ENCODE results near the gene INTS1.
A peak's percentile ranks its signal among the peaks of the same experiment; 100 is the strongest.

INTS1 gene

DNA sequence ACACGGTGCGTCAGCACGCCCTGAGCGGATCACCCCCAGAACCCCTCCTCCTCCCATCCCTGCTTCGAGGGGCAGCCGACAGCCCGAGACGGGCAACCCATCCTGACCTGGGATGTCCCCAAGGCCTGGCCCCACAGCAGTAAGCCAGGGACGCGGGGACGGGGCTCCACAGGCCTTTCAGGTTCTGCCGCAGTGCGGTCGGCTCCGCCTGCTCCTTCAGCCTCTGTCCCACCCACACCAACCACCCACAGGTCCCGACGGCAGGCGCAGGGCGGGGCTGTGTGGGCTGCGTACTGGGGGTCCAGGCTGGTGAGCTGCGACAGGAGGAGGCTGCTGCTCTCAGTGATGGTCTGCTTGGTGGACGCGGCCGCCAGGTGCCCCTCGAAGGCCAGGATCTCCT is 16.7 kb downstream of the INTS1 start:
- H3K9ac ChIP-seq (ENCODE audit: low read length) = no peak overlapping the region
- no peak overlapping the region for H2BK120ac ChIP-seq (ENCODE audit: low read depth, low read length)
- H3K4ac ChIP-seq (ENCODE audit: low read depth in 1 of 2, low read length in 2 of 2) = no peak overlapping the region
- H4K91ac ChIP-seq (ENCODE audit: low read length) = no peak overlapping the region
- H4K8ac ChIP-seq (ENCODE audit: low read length) = no peak overlapping the region
- no peaks in the 10 kb centered on the region for H3K9me3 ChIP-seq (ENCODE audit: control insufficient read depth, low read length)
- no peak overlapping the region for H3K14ac ChIP-seq (ENCODE audit: low read length in 2 of 2)
- no peak for DNase-seq
- H3K27me3 ChIP-seq (ENCODE audit: control insufficient read depth in 1 of 2, insufficient read depth in 1 of 2, low read length in 2 of 2) = no peaks in the 10 kb centered on the region
- H2BK15ac ChIP-seq (ENCODE audit: low read depth, poor library complexity, severe bottlenecking) = no peak overlapping the region
- no peak overlapping the region for H3K23ac ChIP-seq (ENCODE audit: low read length in 2 of 2)
- no peak overlapping the region for H3K27ac ChIP-seq (ENCODE audit: low read length, poor library complexity, severe bottlenecking)
- H2AK5ac ChIP-seq (ENCODE audit: low read length, severe bottlenecking) = no peak overlapping the region
- no peak overlapping the region for H3K18ac ChIP-seq (ENCODE audit: low read depth in 1 of 2, low read length in 2 of 2)
- H3K36me3 ChIP-seq (ENCODE audit: control insufficient read depth in 1 of 2, insufficient read depth in 2 of 2, low read depth in 1 of 2, low read length in 2 of 2) = peaks cover 89 to 98% of the 10 kb centered on the region in 2 experiments
- 94% methylated on average over 25 of the region's 25 CpGs for WGBS
- no peak overlapping the region for H2BK12ac ChIP-seq (ENCODE audit: low read length in 2 of 2)
- no peaks in the 10 kb centered on the region for H3K4me1 ChIP-seq (ENCODE audit: control insufficient read depth, insufficient read depth, low read depth, low read length)
- H2AFZ ChIP-seq (ENCODE audit: low read depth, low read length) = no peak overlapping the region
- peaks cover 30% of the 10 kb centered on the region for H3K79me1 ChIP-seq (replicated peaks; ENCODE audit: low read length, poor library complexity, severe bottlenecking)
- peak overlapping the region in 1 of 2 experiments; percentile 9 for H3K4me3 ChIP-seq (ENCODE audit: insufficient read depth in 1 of 2, low read depth in 1 of 2, low read length in 2 of 2)
- no peak overlapping the region for H3K4me2 ChIP-seq (ENCODE audit: low read length, poor library complexity, severe bottlenecking)
- no peak overlapping the region for H2BK5ac ChIP-seq (ENCODE audit: low read depth, low read length, poor library complexity, severe bottlenecking)

DNA sequence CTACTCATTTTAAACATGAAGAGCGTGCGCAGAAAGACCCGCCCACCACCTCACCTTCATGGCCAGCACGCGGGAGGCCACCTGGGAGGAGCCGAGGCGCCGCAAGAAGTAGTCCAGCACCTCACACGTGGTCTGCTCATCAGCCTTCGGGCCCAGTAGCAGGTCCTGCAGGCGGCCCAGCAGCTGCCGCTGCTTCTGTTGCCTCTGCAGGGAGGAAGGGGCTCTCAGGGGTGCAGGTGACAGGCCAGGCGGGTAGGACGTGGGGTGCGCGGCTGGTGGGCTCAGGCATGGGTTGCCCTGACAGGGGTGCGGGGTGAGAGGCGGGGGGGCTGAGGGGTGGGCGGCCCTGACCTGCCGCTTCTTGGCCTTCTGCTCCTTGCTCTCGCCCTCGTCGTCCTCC is 17.6 kb downstream of the INTS1 start:
- Histone ChIP-seq H2BK12ac (ENCODE audit: low read length in 2 of 2) (no peak overlapping the region), H4K8ac (ENCODE audit: low read length) (no peak overlapping the region), H3K4me3 (ENCODE audit: insufficient read depth in 1 of 2, low read depth in 1 of 2, low read length in 2 of 2) (no peak overlapping the region), H2BK5ac (ENCODE audit: low read depth, low read length, poor library complexity, severe bottlenecking) (no peak overlapping the region), H2AFZ (ENCODE audit: low read depth, low read length) (no peak overlapping the region), H4K91ac (ENCODE audit: low read length) (no peak overlapping the region), H3K79me1 (replicated peaks; ENCODE audit: low read length, poor library complexity, severe bottlenecking) (peaks cover 28% of the 10 kb centered on the region), H3K4me1 (ENCODE audit: control insufficient read depth, insufficient read depth, low read depth, low read length) (no peaks in the 10 kb centered on the region), H3K9me3 (ENCODE audit: control insufficient read depth, low read length) (no peaks in the 10 kb centered on the region), H3K27ac (ENCODE audit: low read length, poor library complexity, severe bottlenecking) (no peak overlapping the region), H3K27me3 (ENCODE audit: control insufficient read depth in 1 of 2, insufficient read depth in 1 of 2, low read length in 2 of 2) (no peaks in the 10 kb centered on the region), H2BK120ac (ENCODE audit: low read depth, low read length) (no peak overlapping the region), H3K18ac (ENCODE audit: low read depth in 1 of 2, low read length in 2 of 2) (no peak overlapping the region), H3K4me2 (ENCODE audit: low read length, poor library complexity, severe bottlenecking) (no peak overlapping the region), H3K23ac (ENCODE audit: low read length in 2 of 2) (no peak overlapping the region), H3K36me3 (ENCODE audit: control insufficient read depth in 1 of 2, insufficient read depth in 2 of 2, low read depth in 1 of 2, low read length in 2 of 2) (peaks cover 82 to 98% of the 10 kb centered on the region in 2 experiments), H2AK5ac (ENCODE audit: low read length, severe bottlenecking) (no peak overlapping the region), H3K4ac (ENCODE audit: low read depth in 1 of 2, low read length in 2 of 2) (no peak overlapping the region), H3K9ac (ENCODE audit: low read length) (no peak overlapping the region), H2BK15ac (ENCODE audit: low read depth, poor library complexity, severe bottlenecking) (no peak overlapping the region), H3K14ac (ENCODE audit: low read length in 2 of 2) (no peak overlapping the region)
- DNase-seq = no peak
- 94% methylated on average over 22 of the region's 23 CpGs for WGBS

DNA sequence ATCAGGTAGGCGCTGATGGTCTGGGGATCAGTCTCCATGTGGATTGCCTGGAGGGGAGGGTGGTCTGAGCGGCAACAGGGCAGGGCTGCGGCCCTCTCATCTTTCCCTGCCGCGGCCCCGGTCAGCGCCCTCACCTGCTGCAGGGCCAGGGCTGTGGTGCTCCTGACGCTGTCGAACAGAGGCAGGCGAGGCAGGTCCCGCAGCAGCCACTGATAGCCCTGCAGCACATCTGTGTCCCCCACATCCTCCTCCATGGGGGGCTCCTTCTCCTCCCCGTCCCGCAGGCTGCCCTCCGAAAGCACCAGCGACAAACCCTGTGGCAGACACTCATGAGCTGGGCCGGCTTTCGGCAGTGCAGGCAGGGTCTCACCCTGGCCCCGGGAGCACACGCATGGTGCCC is 19.0 kb downstream of the INTS1 start:
- no peak overlapping the region for H3K4me3 ChIP-seq (ENCODE audit: insufficient read depth in 1 of 2, low read depth in 1 of 2, low read length in 2 of 2)
- no peak overlapping the region for H2AFZ ChIP-seq (ENCODE audit: low read depth, low read length)
- 97% methylated on average over 19 of the region's 19 CpGs for WGBS
- no peak overlapping the region for H3K4ac ChIP-seq (ENCODE audit: low read depth in 1 of 2, low read length in 2 of 2)
- H2BK120ac ChIP-seq (ENCODE audit: low read depth, low read length) = no peak overlapping the region
- no peak overlapping the region for H3K4me2 ChIP-seq (ENCODE audit: low read length, poor library complexity, severe bottlenecking)
- H3K9me3 ChIP-seq (ENCODE audit: control insufficient read depth, low read length) = no peaks in the 10 kb centered on the region
- no peak overlapping the region for H4K91ac ChIP-seq (ENCODE audit: low read length)
- no peak overlapping the region for H3K23ac ChIP-seq (ENCODE audit: low read length in 2 of 2)
- no peak overlapping the region for H3K18ac ChIP-seq (ENCODE audit: low read depth in 1 of 2, low read length in 2 of 2)
- peak overlapping the region; percentile 36 for H2BK15ac ChIP-seq (ENCODE audit: low read depth, poor library complexity, severe bottlenecking)
- H3K9ac ChIP-seq (ENCODE audit: low read length) = no peak overlapping the region
- no peaks in the 10 kb centered on the region for H3K27me3 ChIP-seq (ENCODE audit: control insufficient read depth in 1 of 2, insufficient read depth in 1 of 2, low read length in 2 of 2)
- no peak overlapping the region for H2BK12ac ChIP-seq (ENCODE audit: low read length in 2 of 2)
- H2AK5ac ChIP-seq (ENCODE audit: low read length, severe bottlenecking) = no peak overlapping the region
- H3K27ac ChIP-seq (ENCODE audit: low read length, poor library complexity, severe bottlenecking) = no peak overlapping the region
- no peak for DNase-seq
- H3K36me3 ChIP-seq (ENCODE audit: control insufficient read depth in 1 of 2, insufficient read depth in 2 of 2, low read depth in 1 of 2, low read length in 2 of 2) = peaks cover 78 to 100% of the 10 kb centered on the region in 2 experiments
- H3K14ac ChIP-seq (ENCODE audit: low read length in 2 of 2) = no peak overlapping the region
- H2BK5ac ChIP-seq (ENCODE audit: low read depth, low read length, poor library complexity, severe bottlenecking) = no peak overlapping the region
- no peaks in the 10 kb centered on the region for H3K4me1 ChIP-seq (ENCODE audit: control insufficient read depth, insufficient read depth, low read depth, low read length)
- peaks cover 20% of the 10 kb centered on the region for H3K79me1 ChIP-seq (replicated peaks; ENCODE audit: low read length, poor library complexity, severe bottlenecking)
- no peak overlapping the region for H4K8ac ChIP-seq (ENCODE audit: low read length)

DNA sequence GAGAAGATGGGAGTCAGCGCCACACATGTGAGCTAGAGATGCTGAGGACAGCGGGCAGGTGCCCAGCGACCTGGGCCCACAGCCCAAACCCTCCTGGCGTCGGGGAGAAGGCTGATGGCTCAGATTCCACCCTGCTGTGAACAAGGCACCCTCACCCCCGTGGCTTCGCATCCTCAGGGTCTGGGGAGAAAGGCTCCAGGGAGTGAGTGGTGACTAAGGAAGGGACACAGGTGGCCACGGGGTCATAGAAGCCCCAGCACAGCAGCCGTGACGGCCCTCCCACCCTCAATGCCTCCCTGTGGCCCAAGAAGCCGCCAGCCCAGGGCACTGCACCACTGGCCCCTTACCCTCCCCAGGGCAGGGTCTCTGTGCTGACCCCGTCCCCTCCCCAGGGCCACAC is 19.6 kb downstream of the INTS1 start:
- Histone ChIP-seq H3K9me3 (ENCODE audit: control insufficient read depth, low read length) (no peaks in the 10 kb centered on the region), H3K9ac (ENCODE audit: low read length) (no peak overlapping the region), H2AFZ (ENCODE audit: low read depth, low read length) (no peak overlapping the region), H2BK120ac (ENCODE audit: low read depth, low read length) (no peak overlapping the region), H4K8ac (ENCODE audit: low read length) (no peak overlapping the region), H3K4me1 (ENCODE audit: control insufficient read depth, insufficient read depth, low read depth, low read length) (no peaks in the 10 kb centered on the region), H2BK5ac (ENCODE audit: low read depth, low read length, poor library complexity, severe bottlenecking) (no peak overlapping the region), H2BK15ac (ENCODE audit: low read depth, poor library complexity, severe bottlenecking) (no peak overlapping the region), H3K27ac (ENCODE audit: low read length, poor library complexity, severe bottlenecking) (no peak overlapping the region), H3K27me3 (ENCODE audit: control insufficient read depth in 1 of 2, insufficient read depth in 1 of 2, low read length in 2 of 2) (no peaks in the 10 kb centered on the region), H3K79me1 (replicated peaks; ENCODE audit: low read length, poor library complexity, severe bottlenecking) (peaks cover 16% of the 10 kb centered on the region), H3K18ac (ENCODE audit: low read depth in 1 of 2, low read length in 2 of 2) (no peak overlapping the region), H3K4ac (ENCODE audit: low read depth in 1 of 2, low read length in 2 of 2) (no peak overlapping the region), H3K4me2 (ENCODE audit: low read length, poor library complexity, severe bottlenecking) (no peak overlapping the region), H3K23ac (ENCODE audit: low read length in 2 of 2) (no peak overlapping the region), H3K36me3 (ENCODE audit: control insufficient read depth in 1 of 2, insufficient read depth in 2 of 2, low read depth in 1 of 2, low read length in 2 of 2) (peaks cover 78 to 100% of the 10 kb centered on the region in 2 experiments), H4K91ac (ENCODE audit: low read length) (no peak overlapping the region), H2BK12ac (ENCODE audit: low read length in 2 of 2) (no peak overlapping the region), H3K4me3 (ENCODE audit: insufficient read depth in 1 of 2, low read depth in 1 of 2, low read length in 2 of 2) (no peak overlapping the region), H2AK5ac (ENCODE audit: low read length, severe bottlenecking) (no peak overlapping the region), H3K14ac (ENCODE audit: low read length in 2 of 2) (no peak overlapping the region)
- 96% methylated on average over 8 of the region's 12 CpGs for WGBS
- no peak for DNase-seq

All from mesenchymal stem cell (in vitro differentiated cells and primary cell).